Epidermal melanocyte (primary cell): ENCODE measurements around the gene CTF1.
A peak's percentile ranks its signal among the peaks of the same experiment; 100 is the strongest.
"Not testable (repeated sequence)": the region's sequence is repeated elsewhere in the genome, so short reads cannot be mapped to it uniquely, and the experiment has no call there.

Experiments used
- DNase-seq: peaks from one replicate; pipeline ENCODE4 v3.0.0; 2011; ENCODE audit warnings: low spot score; ENCODE audit not compliant: insufficient read length

The CTF1 gene

DNA sequence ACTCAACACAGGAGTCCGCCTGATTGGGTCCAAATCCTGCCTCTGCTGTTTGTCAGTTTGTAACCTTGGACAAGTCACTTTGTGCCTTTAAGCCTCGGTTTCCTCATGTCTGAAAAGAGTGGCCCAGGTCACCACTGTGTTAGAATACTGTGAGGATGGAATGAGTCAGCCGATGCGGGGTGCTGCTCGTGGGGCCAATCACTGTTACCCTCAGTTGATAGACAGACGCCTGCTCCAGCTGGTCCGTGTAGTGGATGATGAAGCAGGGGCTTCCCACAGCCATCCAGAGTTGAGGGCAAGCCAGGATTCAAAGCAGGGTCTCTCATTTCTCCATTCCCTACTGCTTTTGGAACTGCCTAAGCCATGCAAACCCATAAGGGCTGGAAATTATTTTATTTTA is 32.8 kb downstream of the CTF1 start:
- DNase-seq = no peak

DNA sequence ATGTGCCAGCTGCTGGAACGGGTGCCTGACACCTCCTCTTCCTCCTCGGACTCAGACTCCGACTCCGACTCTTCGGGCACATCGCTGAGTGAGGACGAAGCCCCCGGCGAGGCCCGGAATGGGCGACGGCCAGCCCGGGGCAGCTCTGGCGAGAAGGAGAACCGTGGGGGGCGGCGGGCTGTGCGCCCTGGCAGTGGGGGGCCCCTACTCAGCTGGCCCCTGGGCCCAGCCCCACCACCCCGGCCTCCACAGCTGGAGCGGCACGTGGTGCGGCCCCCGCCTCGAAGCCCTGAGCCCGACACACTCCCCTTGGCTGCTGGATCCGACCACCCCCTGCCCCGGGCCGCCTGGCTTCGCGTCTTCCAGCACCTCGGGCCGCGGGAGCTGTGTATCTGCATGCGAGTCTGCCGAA is 33.8 kb downstream of the CTF1 start:
- no peak for DNase-seq

DNA sequence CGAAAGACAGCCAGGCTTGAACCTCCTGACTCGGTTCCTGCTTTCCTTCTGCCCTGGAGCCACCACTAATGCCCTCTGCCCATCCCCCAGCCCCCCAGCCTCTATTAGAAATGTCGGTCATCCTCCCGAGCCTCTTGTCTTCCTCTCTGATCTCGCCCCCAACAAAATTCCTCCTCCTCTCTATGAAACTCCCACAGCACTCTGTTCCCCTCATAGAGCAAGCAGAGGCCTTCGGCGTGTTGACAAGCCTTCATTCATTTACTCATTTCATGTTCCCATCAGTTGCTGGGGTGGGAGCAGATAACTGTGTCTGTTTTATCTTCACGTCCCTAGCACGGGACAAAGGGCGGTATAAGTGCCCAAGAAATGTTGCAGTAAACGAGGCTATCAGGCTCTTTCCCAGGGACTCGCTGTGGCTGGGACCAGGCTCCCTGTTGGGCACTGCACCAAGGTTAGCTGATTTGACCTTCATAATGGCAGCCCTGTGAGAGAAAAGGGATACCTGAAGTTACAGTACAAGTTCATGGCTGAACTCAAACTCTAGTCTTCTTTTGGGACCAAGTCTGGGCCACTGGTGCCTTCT is 34.7 kb downstream of the CTF1 start:
- DNase-seq = no peak

DNA sequence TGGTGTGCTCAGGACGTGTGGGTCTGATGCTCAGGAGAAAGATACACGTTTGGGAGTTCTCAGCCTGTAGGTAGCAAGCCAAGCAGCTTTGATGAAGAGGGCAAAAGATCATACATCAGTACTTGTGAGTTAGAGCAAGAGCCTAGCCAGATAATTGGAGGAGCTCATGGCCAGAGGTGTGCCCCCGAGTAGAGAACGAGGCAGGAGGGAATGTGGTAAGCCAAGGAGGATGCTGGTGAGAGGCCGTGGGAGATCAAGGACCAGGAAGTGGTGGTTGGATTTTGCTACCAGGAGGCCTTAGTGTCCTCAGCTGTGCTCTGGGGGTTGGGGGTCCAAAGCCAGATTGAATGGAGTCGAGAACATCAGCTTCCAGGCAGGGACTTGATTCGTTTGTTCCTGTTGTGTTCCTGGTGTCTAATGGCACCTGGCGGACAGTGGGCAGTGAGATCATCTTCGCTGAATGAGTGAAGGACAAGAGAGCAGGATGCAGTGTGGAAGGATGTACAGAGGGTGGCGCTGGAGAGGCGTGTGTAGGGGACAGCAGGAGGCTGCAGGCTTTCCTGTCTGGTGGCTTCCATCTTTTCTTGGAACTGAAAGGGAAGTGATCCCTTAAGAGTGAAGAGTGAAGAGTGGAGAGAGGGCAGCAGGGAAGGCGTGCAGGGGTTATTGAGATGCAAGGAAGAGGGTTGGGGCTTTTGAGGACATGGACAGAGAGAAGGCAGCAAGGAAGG is 38.6 kb downstream of the CTF1 start:
- peak; percentile 42 for DNase-seq

DNA sequence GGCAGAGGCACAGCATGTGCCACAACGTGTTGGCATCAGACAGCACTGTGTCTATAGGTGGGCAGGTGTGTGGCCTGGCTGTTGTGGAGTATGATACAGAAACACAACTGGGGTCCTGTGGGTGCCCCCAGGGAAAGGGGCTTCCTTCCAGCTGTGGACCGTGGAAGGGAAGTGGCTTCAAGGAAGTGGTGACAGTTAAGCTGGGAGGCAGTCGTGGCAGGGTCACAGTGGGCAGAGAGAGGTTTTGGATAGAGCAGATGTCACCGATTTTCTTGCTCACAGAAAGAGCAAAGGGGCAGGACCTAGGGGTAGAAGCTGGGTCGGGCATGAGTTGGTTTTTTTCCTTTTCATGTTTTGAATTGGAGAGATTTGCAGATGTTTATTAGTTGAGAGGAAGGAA is 41.3 kb downstream of the CTF1 start:
- DNase-seq = no peak

DNA sequence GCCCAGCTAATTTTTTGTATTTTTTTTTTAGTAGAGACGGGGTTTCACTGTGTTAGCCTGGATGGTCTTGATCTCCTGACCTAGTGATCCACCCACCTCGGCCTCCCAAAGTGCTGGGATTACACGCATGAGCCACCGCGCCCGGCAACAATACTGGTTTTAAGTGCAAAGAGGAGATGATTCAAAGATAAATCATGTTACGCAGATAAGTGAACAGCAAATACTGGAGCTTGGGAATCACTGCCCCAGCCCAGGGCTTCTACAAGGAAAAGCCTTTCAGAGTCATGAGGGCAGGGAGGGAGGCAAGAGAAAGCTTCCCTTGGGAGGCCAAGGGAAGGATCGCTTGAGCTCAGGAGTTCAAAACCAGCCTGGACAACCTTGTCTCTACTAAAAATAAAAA is 43.2 kb downstream of the CTF1 start:
- not testable (repeated sequence) for DNase-seq

DNA sequence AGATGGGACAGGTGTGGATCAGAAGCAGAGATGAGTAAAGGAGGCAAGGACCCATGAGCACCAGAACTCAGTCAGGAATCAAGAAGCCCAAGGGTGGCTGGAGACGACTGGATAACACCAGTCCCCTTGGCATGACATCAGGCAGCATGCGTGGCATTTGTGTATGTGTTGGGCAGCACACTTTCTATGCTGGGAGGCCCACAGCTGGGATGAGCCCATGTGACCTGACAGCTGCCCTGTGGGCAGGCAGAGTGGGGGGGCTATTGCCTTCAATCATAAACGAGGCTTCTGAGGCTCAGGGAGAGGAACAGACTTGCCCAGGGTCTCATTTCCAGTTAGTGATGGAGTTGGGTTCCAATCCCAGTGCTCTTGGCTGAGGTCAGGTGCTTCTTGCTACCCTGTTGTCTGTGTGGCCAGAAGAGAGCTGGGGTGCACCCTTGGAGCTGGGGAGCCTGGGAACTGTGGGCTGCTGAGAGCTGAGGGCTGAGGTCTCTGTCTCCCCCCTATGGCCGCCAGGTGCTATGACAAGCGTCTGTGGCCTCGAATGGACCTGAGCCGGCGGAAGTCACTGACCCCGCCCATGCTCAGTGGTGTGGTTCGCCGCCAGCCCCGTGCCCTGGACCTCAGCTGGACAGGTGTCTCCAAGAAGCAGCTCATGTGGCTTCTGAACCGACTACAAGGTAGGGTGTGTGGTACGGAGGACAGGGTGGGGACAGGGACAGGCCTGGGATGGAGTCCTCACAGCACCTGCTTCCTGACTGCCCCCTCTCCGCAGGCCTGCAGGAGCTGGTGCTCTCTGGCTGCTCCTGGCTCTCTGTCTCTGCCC is 45.4 kb downstream of the CTF1 start:
- DNase-seq = peak; percentile 74

DNA sequence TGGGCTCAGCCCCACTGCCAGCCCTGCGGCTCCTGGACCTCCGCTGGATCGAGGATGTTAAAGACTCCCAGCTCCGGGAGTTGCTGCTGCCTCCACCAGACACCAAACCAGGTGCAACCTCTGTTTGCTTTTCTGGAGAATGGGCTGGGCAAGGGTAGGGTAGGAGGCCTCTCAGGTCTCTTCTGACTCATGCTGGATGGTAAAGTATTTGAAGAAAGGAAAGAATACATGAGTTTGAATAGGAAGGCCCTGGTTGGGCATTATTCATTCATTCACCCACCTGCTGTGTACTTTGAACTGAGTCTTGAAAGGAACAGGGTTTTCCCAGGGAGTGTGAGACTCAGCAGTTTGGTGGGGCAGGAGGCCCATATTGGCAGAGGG is 46.0 kb downstream of the CTF1 start:
- no peak for DNase-seq

DNA sequence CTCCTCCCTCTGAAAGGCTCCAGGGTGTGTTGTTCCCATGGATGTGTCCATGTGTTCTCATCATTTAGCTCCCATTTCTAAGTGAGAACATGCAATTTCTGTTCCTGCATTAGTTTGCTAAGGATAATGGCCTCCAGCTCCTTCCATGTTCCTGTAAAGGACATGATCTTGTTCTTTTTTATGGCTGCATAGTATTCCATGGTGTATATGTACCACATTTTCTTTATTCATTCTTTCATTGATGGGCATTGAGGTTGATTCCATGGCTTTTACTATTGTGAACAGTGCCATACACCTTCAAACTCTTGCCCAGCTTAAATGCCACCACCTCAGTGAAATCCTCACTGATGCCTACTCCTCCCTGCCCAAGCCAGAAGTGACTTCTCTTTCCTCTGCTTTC is 47.9 kb downstream of the CTF1 start:
- DNase-seq = no peak

DNA sequence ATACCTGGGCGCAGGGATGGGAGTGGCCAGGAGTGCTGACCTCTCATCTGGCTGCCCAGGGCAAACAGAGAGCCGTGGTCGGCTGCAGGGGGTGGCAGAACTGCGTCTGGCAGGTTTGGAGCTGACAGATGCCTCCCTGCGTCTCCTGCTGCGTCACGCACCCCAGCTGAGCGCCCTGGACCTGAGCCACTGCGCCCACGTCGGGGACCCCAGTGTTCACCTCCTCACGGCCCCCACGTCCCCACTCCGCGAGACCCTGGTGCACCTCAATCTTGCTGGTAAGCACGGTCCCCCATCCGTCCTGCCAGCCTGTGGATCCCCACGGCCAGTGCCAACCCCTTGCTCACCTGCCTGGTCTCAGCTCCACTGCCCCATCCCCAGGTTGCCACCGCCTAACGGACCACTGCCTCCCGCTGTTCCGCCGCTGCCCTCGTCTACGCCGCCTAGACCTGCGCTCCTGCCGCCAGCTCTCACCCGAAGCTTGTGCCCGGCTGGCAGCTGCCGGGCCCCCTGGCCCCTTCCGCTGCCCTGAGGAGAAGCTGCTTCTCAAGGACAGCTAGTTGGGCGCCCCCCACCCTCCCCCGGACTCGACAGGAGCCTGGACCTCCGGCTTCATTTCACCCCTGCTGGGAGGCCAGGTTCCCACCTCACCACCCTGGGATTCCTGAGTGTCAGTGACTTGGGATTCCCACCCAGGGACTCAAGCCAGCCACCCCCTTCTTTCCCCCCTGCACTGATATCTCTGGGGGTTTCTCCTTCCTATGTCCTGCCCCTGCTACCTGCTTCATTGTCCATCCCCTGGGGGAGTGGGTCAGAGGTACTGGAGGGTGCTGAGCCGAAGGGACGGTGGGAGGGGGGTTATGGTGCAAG is 50.5 kb downstream of the CTF1 start:
- DNase-seq = no peak

DNA sequence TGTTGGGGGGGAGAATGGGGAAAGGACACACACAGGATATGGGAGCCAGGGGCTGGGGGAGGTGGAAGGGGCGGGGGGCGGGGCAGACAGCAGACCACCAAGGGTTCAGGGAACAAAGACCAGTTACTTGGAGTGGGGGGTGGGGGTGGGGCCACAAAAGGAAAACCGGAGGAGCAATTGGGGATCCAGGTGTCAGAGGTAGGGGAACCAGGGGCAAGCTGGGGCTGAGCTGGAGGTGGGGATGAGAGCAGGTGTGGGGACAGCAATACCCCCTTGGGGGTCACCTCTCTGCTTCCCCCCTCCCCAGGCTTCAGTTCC is 51.1 kb downstream of the CTF1 start:
- no peak for DNase-seq

DNA sequence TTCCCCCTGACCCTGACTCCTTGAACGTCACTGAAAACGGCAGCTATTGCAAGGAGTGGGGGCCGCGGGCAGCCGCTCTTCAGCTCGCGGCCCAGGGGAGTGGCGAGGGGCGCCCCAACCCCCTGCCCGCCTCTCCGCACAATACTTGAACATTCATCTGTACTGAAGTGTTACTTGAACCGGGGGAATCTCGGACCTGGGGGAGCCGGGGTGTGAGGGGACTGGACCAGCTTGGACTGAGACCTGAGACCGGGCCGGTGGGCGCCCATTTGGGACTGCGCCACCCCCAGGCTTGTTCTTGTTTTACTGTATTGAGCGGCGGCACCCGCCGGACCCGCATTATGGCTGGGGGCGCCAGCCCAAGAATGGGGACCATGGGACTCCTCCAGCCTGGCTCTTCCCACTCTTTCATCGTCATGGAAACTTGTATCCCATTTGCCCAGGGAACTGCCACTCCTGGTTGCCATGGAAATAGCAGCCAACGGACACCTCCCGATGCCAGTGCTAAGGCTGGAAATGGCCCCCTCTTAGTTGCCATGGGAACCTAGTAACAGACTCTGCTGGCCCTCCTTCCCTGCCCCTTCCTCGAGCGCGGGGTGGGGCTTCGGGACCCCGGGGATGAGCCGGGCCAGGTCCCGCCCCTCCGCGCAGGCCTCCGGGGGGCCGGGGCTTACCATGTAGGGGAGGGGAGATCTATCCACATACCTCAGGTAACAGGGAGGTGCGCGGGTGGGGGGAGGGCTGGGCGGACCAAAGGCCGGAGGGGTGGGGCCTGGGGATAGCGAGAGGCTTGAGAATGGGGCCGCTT is 51.6 kb downstream of the CTF1 start:
- DNase-seq = peak; percentile 88

DNA sequence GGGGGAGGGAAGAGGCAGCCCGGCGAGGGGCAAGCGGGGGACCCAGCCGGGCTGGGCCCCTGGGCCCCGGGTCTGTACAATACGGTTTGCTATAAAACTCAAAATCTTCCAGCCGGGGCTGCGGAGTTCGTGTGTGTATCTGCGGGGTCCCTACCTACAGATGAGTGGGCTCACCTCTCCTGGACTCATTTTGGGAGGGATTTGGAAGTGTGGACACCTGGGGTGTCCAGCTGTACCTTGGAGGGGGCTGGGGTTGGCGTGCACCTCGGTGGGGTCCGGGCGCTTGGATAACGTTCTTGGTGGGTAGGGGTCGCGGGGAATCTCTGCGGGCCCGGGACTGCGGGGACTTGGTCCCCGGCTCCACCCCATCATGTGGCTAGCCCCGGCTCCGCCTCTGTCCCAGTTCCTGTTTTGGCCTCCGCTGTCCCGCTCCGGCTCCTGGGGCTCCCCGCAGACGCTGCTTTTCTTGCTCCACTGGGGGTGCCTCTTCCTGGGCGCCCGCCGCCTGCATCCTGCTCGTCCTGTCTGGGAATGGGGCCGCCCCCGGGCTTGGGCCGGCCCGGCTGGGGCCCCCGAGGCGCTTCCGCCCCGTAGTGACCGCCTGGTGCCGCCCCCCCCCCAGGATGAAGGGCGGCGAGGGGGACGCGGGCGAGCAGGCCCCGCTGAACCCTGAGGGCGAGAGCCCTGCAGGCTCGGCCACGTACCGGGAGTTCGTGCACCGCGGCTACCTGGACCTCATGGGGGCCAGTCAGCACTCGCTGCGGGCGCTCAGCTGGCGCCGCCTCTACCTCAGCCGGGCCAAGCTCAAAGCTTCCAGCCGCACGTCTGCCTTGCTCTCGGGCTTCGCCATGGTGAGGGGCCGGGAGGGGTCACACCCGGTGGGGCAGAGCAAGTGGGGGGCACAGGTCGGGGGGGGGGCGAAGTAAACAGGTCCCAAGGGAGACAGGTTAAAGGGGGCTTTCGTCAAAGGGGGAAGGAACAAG is 52.5 kb downstream of the CTF1 start, which contains the start of gene ORAI3:
Gene ORAI3 (plus strand): TSS at position 402 of the 983 bp plus-strand sequence. CDS start 222 bp downstream, at position 624.
- peak; percentile 31 for DNase-seq

DNA sequence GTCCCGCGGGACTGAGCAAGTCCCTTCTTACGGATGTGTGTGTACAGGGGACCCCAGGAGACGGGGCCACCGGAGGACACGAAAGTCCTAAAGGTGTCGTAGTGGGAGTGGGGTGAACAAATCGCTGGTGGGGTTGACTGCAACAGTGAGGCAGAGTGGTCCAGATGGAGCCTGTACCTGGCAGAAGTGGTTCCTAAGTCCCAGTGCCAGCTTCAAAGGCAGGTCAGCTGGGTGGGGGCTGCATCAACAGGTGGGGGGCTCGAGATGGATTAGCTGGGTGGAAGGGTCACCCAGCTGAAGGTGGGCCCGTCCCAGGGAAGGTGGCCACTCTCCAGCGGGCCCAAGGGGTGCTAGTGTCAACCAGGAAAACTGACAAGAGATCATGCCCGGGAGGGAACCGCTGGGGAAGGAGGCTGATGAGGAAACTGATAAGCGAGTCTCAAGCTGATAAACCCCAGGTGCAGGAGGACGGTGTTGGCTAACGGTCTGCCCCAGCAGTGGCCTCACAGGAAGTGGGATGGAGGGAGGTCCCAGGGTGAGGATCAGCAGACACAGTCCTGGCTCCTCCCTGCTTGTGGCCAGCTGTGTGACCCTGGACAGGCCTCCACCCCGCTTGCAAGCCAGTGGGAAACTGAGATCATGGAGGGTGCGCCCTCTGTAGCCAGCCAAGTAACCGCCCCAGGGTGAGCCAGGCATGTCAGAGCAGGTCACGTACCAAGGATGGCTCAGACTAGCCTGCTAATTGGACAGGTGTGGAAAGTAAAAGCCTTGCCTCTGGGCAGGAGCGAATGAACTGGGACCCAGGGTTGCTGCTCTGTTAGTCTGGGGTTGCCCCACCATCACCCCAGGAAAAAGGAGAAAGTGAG is 53.5 kb downstream of the CTF1 start:
- DNase-seq = no peak

DNA sequence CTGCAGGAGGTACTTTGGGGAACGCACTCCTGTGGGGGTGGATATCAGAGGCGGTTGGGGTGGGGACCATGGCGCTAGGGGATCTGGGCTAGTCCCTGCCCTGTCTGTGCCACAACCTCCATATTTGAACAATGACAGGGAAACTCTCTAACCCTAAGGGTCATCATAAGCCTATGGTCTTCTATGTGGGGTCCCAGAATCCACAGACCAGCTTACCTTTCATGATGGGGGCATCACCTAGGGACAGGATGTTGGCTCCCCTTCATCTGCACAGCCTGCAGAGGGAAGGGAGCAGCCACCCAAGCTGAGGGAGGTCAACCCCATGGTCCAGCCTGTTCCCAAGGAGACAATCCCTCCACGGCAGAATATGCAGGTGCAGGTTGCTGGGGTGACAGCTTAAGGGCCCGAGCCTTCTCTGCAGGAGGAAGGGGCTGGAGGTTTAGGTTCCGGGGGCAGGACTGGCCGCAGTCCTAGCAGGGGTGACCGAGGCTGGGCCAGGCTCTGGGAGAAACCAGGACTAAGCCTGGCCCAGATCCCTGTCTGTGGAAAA is 54.2 kb downstream of the CTF1 start:
- DNase-seq = no peak

DNA sequence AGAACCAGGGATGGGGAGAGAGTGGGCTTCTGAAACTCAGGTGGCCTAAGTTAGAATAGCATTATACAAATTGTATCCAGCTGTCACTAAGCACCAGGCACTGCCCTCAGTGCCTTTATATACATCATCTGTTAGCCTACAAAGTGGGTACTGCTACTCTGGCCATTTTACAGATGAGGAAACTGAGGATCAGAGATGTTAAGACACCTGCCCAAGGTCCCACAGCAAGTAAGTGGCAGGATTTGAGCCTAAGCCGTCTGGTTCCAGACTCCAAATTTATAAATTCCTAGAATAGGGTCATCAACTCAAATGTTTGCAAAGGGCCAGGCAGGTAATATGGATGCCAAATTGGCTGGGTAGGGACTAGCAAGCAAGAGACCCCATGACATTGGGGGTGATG is 54.8 kb downstream of the CTF1 start:
- DNase-seq = no peak

DNA sequence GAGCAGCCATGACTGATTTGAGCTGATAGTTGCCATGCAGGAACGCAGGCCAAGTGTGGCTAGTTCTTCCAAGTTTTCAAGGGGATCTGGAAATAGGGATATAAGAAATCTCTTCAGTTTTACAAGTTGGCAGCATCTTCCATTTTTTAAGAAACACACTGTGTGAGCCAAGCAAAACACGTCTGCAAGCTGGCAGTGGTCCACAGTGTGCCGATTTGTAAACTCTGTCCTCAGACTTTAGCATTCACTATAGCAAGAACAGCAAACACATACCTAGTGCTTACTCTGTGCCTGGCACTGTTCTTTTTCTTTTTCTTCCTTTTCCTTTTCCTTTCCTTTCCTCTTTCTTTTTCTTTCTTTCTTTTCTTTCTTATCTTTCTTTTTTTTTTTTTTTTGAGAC is 55.3 kb downstream of the CTF1 start:
- no peak for DNase-seq

DNA sequence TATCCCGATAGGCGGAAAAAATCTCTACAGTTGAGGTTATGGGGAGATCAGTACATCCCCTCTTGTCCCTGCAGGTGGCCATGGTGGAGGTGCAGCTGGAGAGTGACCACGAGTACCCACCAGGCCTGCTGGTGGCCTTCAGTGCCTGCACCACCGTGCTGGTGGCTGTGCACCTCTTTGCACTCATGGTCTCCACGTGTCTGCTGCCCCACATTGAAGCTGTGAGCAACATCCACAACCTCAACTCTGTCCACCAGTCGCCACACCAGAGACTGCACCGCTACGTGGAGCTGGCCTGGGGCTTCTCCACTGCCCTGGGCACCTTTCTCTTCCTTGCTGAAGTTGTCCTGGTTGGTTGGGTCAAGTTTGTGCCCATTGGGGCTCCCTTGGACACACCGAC is 56.7 kb downstream of the CTF1 start:
- DNase-seq = no peak
